IMR-90 (cell line): ENCODE data around the gene PRAC1. TPM values are rescaled to one million over a fixed set of nuclear protein-coding genes. Genes with fewer than 3 reads are reported as not detected.

Experiments used
- ATAC-seq: fragments of 200-7000 bp; cut with Tn5 transposase; 2 replicates; pipeline ENCODE4 v1.9.1; 2020; ENCODE audit warnings: low read depth, mild to moderate bottlenecking, moderate library complexity
- BruUV-seq: library from RNA; stranded (reverse); fragments of 400-500 nt; replicated peaks from 2 replicates; lab custom pipeline; 2021; lab: Mats Ljungman, UMichigan
- CTCF ChIA-PET: fragments of 300-600 bp; formaldehyde crosslinking; extraction: SDS; loops from one replicate; lab custom pipeline; 2021; ENCODE audit warnings: antibody characterized with exemption; lab: Yijun Ruan, JAX
- POLR2A ChIA-PET: fragments of 300-600 bp; sonication (Branson Sonifier 250); formaldehyde crosslinking; loops from one replicate; lab custom pipeline; 2022; ENCODE audit warnings: antibody characterized with exemption; ENCODE audit not compliant: unreplicated experiment; lab: Charles Lee
- DNase-seq: peaks from one replicate; pipeline ENCODE4 v3.0.0; 2013
- H2AFZ ChIP-seq: replicated peaks from 2 replicates; pipeline ENCODE3; 2013; ENCODE audit warnings: low read length, mild to moderate bottlenecking; ENCODE audit not compliant: poor library complexity
- H2AK5ac ChIP-seq: 2 replicates; pipeline ENCODE4 v1.6.1; 2013; ENCODE audit warnings: low read depth, low read length, inconsistent platforms
- H2AK9ac ChIP-seq: replicated peaks from 2 replicates; pipeline ENCODE3; 2013; ENCODE audit warnings: mild to moderate bottlenecking, low read depth, low read length, moderate library complexity; ENCODE audit not compliant: poor library complexity
- H2BK120ac ChIP-seq: 2 replicates; pipeline ENCODE4 v1.6.1; 2013; ENCODE audit warnings: low read depth, low read length, inconsistent platforms
- H2BK15ac ChIP-seq: 3 replicates; pipeline ENCODE4 v1.6.1; 2013; ENCODE audit warnings: low read depth, low read length, inconsistent platforms
- H2BK20ac ChIP-seq: 2 replicates; pipeline ENCODE4 v1.6.1; 2013; ENCODE audit warnings: low read depth, mild to moderate bottlenecking, inconsistent platforms, low read length, moderate library complexity
- H2BK5ac ChIP-seq: 2 replicates; pipeline ENCODE4 v1.6.1; 2013; ENCODE audit warnings: mild to moderate bottlenecking, low read depth, low read length, inconsistent platforms; ENCODE audit not compliant: poor library complexity, severe bottlenecking
- H3K14ac ChIP-seq: replicated peaks from 2 replicates; pipeline ENCODE4 v1.6.1; 2013; ENCODE audit warnings: low read depth, low read length, inconsistent platforms
- H3K18ac ChIP-seq: 2 replicates; pipeline ENCODE4 v1.6.1; 2013; ENCODE audit warnings: low read depth, low read length, control low read depth
- H3K23ac ChIP-seq: 2 replicates; pipeline ENCODE4 v1.6.1; 2013; ENCODE audit warnings: low read depth, low read length, inconsistent platforms
- H3K27ac ChIP-seq: 2 replicates; pipeline ENCODE4 v1.5.1; 2013; ENCODE audit warnings: mild to moderate bottlenecking, control low read depth, low read length; ENCODE audit not compliant: insufficient read depth
- H3K27me3 ChIP-seq: 2 replicates; pipeline ENCODE4 v1.6.1; 2013; ENCODE audit warnings: low read length; ENCODE audit not compliant: control insufficient read depth, insufficient read depth
- H3K36me3 ChIP-seq: 2 replicates; pipeline ENCODE4 v1.6.1; 2013; ENCODE audit warnings: low read length, mixed read lengths; ENCODE audit not compliant: control insufficient read depth, insufficient read depth
- H3K4ac ChIP-seq: 2 replicates; pipeline ENCODE4 v1.6.1; 2013; ENCODE audit warnings: low read depth, low read length, inconsistent platforms
- H3K4me1 ChIP-seq: 2 replicates; pipeline ENCODE4 v1.6.1; 2013; ENCODE audit warnings: low read length, mixed read lengths; ENCODE audit not compliant: control insufficient read depth, insufficient read depth
- H3K4me2 ChIP-seq: 2 replicates; pipeline ENCODE4 v1.6.1; 2013; ENCODE audit warnings: low read depth, mild to moderate bottlenecking, control low read depth, low read length, moderate library complexity
- H3K4me3 ChIP-seq: 2 replicates; pipeline ENCODE4 v1.5.1; 2013; ENCODE audit warnings: low read depth, mild to moderate bottlenecking, control low read depth, low read length, moderate library complexity; ENCODE audit not compliant: insufficient read depth
- H3K56ac ChIP-seq: 2 replicates; pipeline ENCODE4 v1.6.1; 2013; ENCODE audit warnings: low read length, inconsistent platforms; ENCODE audit not compliant: insufficient read depth; ENCODE audit errors: extremely low read depth
- H3K79me1 ChIP-seq, 2 experiments: 2 replicates each; pipeline ENCODE4 v1.6.1; 2013; ENCODE audit warnings: low read length in 2 of 2, inconsistent platforms in 1 of 2, low read depth in 1 of 2
- H3K9ac ChIP-seq: 2 replicates; pipeline ENCODE4 v1.6.1; 2013; ENCODE audit warnings: low read depth, low read length, control low read depth
- H3K9me1 ChIP-seq: 2 replicates; pipeline ENCODE4 v1.6.1; 2013; ENCODE audit warnings: low read length, inconsistent platforms; ENCODE audit not compliant: insufficient read depth
- H3K9me3 ChIP-seq: 2 replicates; pipeline ENCODE4 v1.6.1; 2013; ENCODE audit warnings: low read length; ENCODE audit not compliant: control insufficient read depth, insufficient read depth
- H4K20me1 ChIP-seq: 2 replicates; pipeline ENCODE4 v1.6.1; 2013; ENCODE audit warnings: low read length, inconsistent platforms; ENCODE audit not compliant: insufficient read depth
- H4K5ac ChIP-seq: 2 replicates; pipeline ENCODE4 v1.6.1; 2013; ENCODE audit warnings: mild to moderate bottlenecking, low read depth, low read length, control low read depth
- H4K8ac ChIP-seq, 2 experiments: 2 replicates each; pipeline ENCODE4 v1.6.1; 2013; ENCODE audit warnings: low read depth in 2 of 2, low read length in 2 of 2, control low read depth in 1 of 2, inconsistent platforms in 1 of 2
- H4K91ac ChIP-seq: 2 replicates; pipeline ENCODE4 v1.6.1; 2013; ENCODE audit warnings: low read depth, low read length, inconsistent platforms; ENCODE audit not compliant: insufficient read depth
- CEBPB ChIP-seq: IDR thresholded peaks from 2 replicates; pipeline ENCODE4 v1.6.1; 2012; ENCODE audit warnings: low read depth, low read length, improper control_type of control experiment
- CHD1 ChIP-seq: IDR thresholded peaks from 2 replicates; pipeline ENCODE4 v1.6.1; 2012; ENCODE audit warnings: low read depth, low read length, improper control_type of control experiment
- ELK1 ChIP-seq: fragments of 150-350 bp; IDR thresholded peaks from 2 replicates; pipeline ENCODE4 v1.6.1; 2016; ENCODE audit warnings: low read depth, mild to moderate bottlenecking, low read length, moderate library complexity, borderline replicate concordance
- FOS ChIP-seq: fragments of 150-350 bp; IDR thresholded peaks from 2 replicates; pipeline ENCODE4 v1.6.1; 2016; ENCODE audit warnings: low read depth, low read length
- RFX5 ChIP-seq: IDR thresholded peaks from 2 replicates; pipeline ENCODE4 v1.8.0; 2012; ENCODE audit warnings: low read depth, mild to moderate bottlenecking, low read length, moderate library complexity
- WGBS, 2 experiments: methylation state at CpG; one replicate each; pipeline versions ENCODE4 v1.1.5 to v1.1.7; 2013; ENCODE audit warnings: missing lambda C conversion rate in 2 of 2; ENCODE audit not compliant: insufficient read length in 1 of 2; ENCODE audit errors: extremely low coverage in 2 of 2; 5-methylcytosine and 5-hydroxymethylcytosine counted together
- dilution Hi-C: fragments of 300-500 bp; cut with HindIII; formaldehyde crosslinking; loops from one replicate; pipeline ENCODE4 v1.14.3; 2018; ENCODE audit warnings: low sequenced_read_pairs; ENCODE audit not compliant: unreplicated experiment
- in situ Hi-C: fragments of 300-500 bp; cut with MboI; formaldehyde crosslinking; loops from 3 replicates; pipeline ENCODE4 v1.14.3; 2019; ENCODE audit warnings: low sequenced_read_pairs, inconsistent platforms, mixed read lengths
- intact Hi-C: fragments of 100-400 bp; cut with micrococcal nuclease; formaldehyde crosslinking; loops from 2 replicates; pipeline ENCODE4 v1.10.0; 2022
- polyA plus RNA-seq, 3 experiments: library from polyadenylated mRNA; depleted of rRNA; stranded (reverse); fragments of >200 nt; gene quantifications; 2 replicates each; pipeline ENCODE4 v1.2.3, GENCODE V29; 2012; ENCODE audit warnings: low replicate concordance in 1 of 3
- total RNA-seq: library from RNA; depleted of rRNA; stranded (reverse); fragments of >200 nt; gene quantifications from 2 replicates; pipeline ENCODE4 v1.2.3, GENCODE V29; 2012

PRAC1 gene
- total and polyA plus RNA-seq, 2 of the 4 experiments (the other 2 are of a cell fraction): not detected

- no peak overlapping the region for H2AK9ac ChIP-seq
- H3K79me1 ChIP-seq: no peaks in the 10 kb centered on the region
- no peak overlapping the region for H3K4me3 ChIP-seq
- H3K9me3 ChIP-seq: peaks cover 9% of the 10 kb centered on the region
- H3K56ac ChIP-seq: no peak overlapping the region
- no peak for DNase-seq
- H2BK15ac ChIP-seq: no peak overlapping the region
- no peak overlapping the region for H3K9ac ChIP-seq
- H3K4ac ChIP-seq: no peak overlapping the region
- no peak overlapping the region for H4K5ac ChIP-seq
- no peaks in the 10 kb centered on the region for H3K4me1 ChIP-seq
- BruUV-seq: no TSS peak
- intact Hi-C loops: no loop called here
- H3K27ac ChIP-seq: no peak overlapping the region
- WGBS, 2 experiments: 22% methylated on average over 1 of the region's 11 CpGs; no CpG with 5 or more reads in 1 of the 2 experiments
- no peak overlapping the region for H3K23ac ChIP-seq
- no peaks in the 10 kb centered on the region for H3K9me1 ChIP-seq
- H2AFZ ChIP-seq: no peak overlapping the region
- no peak overlapping the region for H3K14ac ChIP-seq
- no peak overlapping the region for H3K18ac ChIP-seq
- H2AK5ac ChIP-seq: no peak overlapping the region
- H4K20me1 ChIP-seq: no peaks in the 10 kb centered on the region
- no peak overlapping the region for H3K4me2 ChIP-seq
- H3K36me3 ChIP-seq: no peaks in the 10 kb centered on the region
- H2BK20ac ChIP-seq: no peak overlapping the region
- in situ Hi-C loops: loop anchor here (10.0 kb wide), 1 partner anchor 46 kb away; no protein-coding TSS in a partner anchor
- no peak overlapping the region for H2BK120ac ChIP-seq
- POLR2A ChIA-PET: no interaction called here
- H2BK5ac ChIP-seq: no peak overlapping the region
- TF ChIP-seq FOS: no peak
- TF ChIP-seq ELK1: no peak
- no peak for TF ChIP-seq CHD1
- TF ChIP-seq CEBPB: no peak
- TF ChIP-seq RFX5: no peak
- no peak for ATAC-seq
- no peak overlapping the region for H4K91ac ChIP-seq
- no peak overlapping the region for H4K8ac ChIP-seq
- peaks cover 91% of the 10 kb centered on the region for H3K27me3 ChIP-seq
- dilution Hi-C loops: no loop called here
- CTCF ChIA-PET: no interaction called here
Measured at GRCh38 chr17:48738424-48738802, 16.1 kb upstream of the PRAC1 start.
